GM12873 (cell line): ENCODE results near the gene ZNF467.

Experiments used
- CTCF ChIP-seq: IDR thresholded peaks from 2 replicates; pipeline ENCODE4 v1.5.1; 2012; ENCODE audit warnings: low read depth, mild to moderate bottlenecking, moderate library complexity, low read length, control low read depth; ENCODE audit not compliant: insufficient read depth; ENCODE audit errors: missing control alignments

ZNF467 gene

DNA sequence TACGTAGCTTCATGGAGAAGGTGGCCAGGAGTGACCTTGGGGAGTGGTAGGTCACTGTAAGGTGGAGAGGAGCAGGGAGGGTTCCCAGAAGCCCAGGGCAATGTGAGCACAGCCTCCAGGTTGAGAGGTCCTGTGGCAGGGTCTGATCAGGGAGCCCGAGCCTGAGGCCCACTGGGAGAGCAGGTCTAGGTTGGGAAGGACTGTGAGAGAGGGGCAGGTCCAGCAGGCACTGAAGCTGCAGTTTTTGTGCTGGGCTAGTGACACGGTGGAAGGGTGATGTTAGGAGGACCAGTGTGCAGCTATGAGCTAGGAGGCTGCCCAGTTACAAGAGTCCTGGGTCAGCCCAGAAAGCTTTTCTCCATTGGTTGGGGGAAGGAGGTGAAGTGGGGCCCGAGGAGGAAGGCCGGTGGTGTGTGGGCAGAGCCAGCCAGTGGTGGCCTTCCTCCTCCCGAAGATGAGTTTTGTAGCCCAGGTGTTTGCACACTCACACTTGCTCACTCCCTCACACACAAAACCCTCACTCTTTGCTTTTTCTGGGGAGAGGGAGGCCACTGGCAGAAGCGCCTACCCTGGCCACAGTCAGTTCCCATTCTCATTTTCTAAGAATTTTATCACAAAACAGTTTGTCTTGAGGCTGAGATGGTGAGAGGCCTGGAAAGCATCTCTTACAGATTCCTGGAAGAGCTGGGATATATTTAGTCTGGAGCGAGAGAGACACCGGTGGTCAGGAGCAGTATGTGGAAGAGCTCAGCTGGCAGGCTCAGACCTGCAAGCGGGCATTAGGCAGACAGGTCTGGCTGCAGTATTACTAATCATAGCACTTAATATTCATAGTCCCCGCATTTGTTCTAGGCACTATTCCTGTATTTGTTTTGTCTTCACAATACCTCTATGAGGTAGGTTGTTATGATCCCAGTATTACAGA, 57.1 kb downstream of the ZNF467 start:
- TF ChIP-seq CTCF = no peak

GRCh38 chr7:149715476-149715875, 57.9 kb downstream of the ZNF467 start:
- no peak for TF ChIP-seq CTCF

DNA sequence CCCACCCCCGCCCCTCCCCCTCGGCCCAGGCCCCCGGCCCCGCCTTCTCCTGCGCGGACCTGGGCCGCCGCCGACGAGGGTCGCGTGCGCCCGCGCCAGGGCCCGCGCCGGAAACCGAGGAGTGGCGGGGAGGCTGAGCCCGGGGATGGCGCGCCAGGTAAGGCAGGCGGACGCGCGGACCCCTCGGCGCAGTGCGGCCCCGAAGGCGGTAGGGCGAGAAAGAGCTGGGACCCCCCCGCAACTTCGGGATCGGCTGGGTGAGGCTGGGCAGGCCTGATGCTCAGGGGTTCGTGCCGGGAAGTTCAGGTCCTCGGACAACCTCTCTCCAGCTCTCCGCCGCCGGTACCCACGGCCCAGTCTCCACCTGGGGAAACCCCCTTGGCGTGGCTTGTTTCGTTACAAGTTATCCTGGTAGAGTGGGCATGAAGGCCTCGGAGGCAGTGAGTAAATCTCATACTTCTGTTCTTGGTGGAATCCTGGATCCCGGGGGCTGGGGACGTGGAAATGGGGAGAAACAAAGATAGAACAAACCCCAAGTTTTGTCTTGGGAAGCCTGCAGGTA, 58.4 kb downstream of the ZNF467 start:
- TF ChIP-seq CTCF = no peak
